Stimulated activated CD4-positive, alpha-beta T cell treated with anti-CD3 and anti-CD28 coated beads, Interleukin-4, amount 100 ng/mL, for 48 hours (primary cell): ENCODE results near the gene ABCA13.

Experiments used
- DNase-seq, 2 donors: peaks; one replicate each; pipeline ENCODE4 v3.0.0-alpha.2; 2020; ENCODE audit warnings: low read depth in 2 of 2

The ABCA13 gene

DNA sequence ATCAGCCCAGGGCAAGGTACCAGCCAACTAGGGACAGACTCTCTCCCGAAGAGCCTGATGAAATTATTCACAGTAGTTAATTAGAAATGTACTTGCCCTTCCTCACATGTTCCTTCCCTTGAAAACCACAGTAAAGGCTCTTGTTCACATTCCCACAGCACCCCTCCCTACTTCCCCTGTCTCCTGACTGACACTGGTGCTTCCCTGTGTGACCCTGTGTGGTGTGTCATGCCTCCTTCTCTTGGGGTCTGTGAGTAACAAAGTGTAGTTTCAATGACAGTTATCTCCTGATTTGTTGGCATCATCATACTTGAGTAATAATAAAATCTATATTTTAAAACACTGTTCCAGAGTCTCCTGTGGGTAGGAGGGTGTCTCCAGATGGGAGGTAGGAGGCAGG is 209.7 kb downstream of the ABCA13 start:
- DNase-seq, result no peak

DNA sequence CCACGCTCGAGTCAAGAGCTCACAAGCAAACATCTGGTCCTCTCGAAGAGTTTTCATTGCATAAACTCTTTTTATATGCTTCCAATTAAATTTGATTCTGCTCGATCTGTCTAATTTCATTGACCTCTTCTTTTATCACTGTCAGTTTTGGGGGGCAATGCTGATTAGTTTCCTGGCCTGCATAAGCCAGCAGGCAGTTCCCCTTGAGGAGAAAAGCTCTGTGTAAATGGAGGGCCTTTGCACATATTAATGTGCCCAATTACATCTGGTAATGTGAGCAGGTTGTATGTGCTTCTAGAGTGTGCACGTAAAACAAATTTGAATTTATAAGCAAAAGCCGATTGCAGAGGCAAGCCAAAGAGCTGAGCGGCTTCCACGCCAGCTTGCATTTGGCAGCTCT is 210.3 kb downstream of the ABCA13 start:
- no peak for DNase-seq

DNA sequence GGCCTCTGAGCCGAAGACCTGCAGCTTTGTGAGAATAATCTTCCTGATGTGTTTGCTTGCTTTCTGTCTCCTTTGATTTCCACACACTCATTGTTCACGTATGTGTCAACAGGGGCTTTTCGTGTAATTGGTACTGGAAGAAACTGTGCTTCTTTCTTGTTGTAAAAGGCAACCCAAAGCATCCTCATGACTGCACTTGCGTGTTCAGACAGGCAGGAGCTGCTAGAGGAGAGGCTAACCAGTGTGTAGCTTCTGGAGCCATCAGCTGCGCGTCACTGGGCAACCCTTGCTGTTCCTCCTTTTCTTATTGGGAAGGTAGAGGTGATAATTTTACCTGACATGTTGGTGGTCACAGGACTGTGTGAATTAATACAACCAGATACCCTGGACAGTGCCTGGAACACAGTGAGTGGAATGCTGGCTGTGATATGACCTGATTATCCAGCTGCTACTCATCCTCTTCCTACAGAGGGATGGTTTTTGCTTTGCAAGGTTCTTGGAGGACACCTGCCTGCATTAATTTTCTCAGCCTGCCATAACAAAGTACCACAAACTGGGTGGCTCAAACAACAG is 213.0 kb downstream of the ABCA13 start:
- no peak for DNase-seq

DNA sequence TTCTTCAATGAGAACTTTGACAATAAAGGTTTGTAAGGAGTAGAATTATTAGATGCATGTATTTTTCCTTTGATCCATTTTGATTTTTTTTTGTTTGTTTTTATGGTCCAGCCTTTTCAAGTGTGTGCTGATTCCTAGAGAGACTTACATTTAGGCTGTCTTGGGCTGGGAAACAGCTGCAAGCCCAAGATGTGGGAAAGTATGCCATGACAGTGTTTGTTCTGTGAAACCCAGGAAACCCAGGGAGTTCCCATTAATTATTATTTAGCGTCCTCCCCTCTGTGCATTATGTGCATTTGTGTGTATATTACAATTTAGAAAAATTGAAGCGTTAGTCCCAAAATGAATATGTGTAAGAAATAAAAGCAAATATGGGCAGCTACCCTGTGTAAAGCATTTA is 216.7 kb downstream of the ABCA13 start:
- DNase-seq, result no peak

DNA sequence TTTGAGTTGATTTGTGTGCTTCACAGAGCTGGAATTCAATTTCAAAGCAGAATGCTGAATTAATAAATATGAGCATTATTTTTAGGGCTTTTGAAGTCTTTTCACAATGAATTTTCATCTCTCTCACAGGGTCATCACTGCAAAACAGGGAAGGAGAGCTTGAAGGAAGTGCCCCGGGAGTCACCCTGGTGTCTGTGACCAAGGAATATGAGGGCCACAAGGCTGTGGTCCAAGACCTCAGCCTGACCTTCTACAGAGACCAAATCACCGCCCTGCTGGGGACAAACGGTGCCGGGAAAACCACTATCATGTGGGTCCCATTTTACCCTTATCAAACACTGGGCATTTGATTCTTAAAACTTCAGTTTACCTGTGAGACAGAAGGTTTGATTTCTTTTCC is 217.7 kb downstream of the ABCA13 start:
- no peak for DNase-seq

DNA sequence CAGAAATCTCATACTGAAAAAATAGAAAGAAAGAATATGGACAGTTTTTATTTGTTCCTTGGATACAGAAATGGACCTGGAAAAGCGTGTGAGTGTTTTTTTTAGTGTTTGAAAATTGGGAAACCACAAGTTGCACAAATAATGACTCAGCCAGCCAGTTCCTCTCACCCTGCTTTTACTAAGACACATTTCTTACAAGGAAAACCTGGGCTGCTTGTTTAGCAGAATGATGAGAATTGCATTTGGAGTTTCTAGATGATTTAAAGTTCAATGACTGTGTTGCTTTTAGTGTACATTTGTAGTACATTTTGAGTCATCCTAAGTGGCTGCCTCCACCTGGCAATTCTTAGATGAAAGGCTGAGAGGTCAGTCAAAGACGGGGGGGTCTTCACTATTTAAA is 218.7 kb downstream of the ABCA13 start:
- DNase-seq, result no peak

DNA sequence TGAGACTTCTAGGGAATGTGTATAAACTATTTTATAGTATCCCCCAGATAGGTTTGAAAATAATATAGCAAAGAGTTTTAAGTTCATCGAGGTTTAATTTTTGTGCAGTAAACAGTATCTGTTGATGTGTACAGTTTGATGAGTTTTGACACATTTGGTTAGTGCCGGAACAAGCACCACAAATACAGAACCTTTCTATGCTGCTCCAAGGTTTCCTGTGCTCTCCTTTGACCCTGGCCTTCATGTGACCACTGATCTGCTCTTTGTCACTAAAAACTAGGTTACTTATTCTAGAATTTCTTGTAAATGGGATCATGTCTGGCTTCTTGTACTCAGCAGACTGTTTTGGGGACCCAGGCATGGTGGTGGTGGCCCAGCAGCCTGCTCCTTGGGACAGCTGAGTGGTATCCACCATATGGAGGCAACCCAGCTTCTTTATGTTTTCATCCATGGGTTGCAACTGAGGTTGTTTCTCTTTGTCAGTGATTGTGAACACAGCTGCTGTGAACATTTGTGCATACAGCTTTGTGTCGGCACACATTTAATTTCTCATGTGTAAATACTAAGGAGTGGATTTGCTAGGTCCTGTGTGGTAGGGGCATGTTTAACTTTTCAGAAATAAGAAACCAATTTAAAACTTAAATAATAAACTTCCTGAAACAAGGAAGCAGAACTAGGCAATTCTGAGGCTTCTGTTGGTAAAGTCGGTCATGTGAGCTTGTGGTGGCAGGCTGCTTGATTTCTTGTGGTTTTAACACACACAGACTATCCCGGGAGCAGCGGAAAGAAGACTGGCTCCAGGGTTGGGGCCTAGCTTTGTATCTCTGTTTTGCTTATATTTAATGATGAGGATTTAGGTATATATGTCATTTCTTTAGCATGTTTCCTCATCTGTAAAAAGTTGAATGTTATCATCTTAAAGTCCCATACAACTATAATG is 219.4 kb downstream of the ABCA13 start:
- no peak for DNase-seq

DNA sequence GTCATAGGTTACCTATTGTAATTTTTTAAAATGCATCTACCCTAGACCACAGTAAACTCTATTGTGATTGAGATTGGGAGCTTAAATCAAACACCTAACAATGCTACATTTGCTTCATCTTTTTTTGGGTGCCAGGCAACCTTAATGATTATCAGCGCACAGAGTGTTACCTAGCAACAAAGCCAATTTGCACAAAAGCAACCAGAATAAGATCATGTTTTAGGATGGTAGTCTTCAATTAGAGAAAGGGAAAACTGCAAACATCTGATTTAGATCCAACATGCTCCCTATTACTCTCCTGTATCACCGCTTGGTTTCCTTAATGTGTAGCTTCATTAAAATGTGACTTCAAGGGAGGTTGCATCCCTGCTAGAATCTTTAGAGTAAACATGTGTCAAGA is 226.9 kb downstream of the ABCA13 start:
- DNase-seq, result no peak

DNA sequence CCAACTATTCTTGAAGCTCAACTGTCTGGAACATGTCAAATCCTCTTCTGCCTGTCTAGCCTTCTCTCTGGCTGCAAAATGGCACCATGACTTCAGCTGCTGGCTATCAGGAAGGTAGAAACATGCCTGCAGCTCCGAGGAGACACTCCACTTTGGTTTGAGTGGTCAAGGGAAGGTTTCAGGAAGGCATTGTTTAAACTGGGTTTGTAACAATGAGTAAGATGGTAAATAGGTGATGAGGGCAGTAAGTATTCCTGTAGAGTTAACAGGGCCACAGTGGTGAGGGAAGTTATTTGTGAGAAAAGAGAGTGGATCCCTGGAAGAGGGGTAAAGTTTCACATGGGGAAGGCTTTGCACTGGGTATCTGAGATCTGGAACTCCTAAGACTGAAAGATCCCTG is 231.5 kb downstream of the ABCA13 start:
- no peak for DNase-seq

DNA sequence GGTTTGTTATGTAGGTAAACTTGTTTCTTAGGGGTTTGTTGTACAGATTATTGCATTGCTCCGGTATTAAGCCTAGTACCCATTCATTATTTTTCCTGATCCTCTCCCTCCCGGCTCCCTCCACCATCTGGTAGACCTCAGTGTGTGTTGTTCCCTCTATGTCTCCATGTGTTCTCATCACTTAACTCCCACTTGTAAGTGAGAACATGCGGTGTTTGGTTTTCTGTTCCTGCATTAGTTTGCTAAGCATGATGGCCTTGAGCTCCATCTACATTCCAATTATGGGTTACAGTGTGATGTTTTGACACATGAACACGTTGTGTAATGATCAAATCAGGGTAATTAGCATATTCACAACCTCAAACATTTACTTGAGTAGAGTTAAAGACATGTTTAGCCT is 237.5 kb downstream of the ABCA13 start:
- no peak for DNase-seq

DNA sequence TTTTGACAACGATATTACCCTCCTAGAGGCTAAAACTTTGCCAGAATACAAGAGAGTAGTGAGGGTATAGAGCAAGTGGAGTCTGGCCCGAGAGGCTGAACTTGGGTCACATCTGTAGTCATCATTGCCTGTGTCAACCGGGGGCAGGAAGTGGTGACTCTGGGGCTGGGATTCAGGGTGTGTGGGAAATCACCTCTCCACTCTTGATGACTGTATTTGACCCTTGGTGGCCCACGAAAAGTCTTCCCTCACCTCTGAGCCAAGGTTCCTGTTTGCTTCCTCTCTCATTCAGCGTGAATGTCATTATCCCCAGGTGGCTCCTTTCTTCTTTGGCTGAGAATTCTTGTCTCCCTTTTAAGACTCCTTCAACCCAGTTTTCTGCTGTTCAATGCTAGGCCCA is 240.4 kb downstream of the ABCA13 start:
- no peak for DNase-seq

DNA sequence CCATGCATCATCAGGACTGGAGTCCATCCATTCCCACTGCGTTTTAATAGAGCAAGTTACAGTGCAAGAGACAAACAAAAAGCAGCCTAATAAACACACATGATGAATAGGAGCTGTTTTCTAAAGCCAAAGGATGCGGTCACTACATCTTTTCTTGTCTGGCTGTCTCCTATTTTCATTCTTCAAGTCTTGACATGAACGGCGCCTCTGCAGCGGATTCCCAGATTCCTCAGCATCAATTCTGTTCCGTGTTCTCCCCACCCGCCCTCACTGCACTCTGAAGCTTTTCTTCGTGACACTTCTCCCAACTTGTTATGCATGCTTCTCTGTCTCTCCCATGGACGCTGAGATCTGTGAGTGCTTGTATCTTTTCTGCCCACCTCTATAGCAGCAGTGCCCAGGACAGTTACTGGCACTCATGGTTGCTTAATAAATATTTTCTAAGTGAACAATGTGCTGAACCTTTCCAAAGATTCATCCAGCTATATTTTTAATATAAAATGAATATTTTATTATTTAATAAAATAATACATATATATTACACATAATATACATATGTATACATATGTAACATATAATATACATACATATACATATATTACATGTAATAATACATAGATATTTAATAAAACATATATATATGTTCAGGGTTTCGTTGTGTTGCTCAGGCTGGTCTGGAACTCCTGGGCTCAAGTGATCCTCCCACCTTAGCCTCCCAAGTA is 242.9 kb downstream of the ABCA13 start:
- DNase-seq, result no peak

DNA sequence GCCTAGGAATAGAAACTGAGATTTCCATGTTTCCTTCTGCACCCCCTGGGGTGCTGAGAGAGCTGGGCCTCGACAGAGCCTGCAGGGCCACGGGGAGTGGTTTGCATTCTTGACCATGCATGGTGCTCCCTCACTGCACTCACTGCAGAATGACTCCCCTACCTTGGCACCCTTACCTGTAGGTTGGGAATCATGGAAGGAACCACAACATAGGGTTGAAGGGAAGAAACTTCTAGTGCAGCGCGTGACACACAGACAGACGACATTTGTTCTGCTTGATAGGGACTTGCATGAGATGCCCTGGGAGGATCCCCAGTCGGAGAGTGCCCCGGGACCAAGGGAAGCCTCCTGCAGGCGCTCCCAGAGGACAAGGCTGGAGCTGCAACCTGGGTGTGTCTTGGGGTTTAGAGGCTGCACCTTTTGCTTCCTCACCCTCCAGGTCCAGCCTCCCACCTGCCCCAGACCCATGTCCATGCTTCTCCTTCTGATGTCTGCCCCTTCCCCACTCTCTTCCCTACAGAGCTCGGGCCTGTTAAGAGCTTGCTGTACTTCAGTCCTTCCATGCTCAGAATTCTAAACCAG is 245.2 kb downstream of the ABCA13 start:
- DNase-seq, result no peak

DNA sequence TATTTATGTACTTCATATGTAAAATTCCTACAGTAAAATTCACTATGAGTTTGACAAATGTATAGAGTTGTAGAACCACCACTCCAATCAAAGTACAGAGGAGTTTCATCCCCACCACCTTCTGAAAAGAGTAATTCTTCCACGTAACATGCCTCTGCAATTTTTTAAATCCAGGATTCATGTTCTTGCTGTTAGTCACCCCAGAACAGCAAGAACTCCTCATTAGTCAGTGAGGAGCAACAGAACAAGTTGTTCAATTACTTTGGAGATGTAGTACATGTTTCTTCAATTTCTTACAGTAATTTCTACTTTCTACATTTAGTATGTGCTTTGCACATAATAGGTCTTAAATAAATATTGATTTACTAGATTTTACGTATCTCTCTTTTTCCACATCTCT is 248.1 kb downstream of the ABCA13 start:
- no peak for DNase-seq

DNA sequence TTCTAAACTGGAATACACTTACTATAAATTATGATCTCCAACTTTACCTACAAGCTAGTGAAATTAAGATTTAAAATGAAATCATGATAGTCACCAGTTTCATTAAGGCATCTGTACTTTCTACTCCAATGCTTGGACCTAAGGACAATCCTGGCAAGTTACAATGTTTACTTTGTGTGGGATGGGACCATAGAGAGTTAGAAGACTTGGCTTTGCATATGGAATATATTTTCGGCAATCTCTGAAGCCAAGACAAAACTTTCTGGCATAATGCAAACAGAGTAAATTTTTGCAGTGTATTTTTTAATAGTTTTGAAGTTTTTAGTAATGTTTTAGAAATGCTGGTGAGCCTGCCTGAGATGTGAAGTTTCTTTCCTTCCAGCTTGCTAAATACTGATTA is 248.9 kb downstream of the ABCA13 start:
- DNase-seq, result no peak

DNA sequence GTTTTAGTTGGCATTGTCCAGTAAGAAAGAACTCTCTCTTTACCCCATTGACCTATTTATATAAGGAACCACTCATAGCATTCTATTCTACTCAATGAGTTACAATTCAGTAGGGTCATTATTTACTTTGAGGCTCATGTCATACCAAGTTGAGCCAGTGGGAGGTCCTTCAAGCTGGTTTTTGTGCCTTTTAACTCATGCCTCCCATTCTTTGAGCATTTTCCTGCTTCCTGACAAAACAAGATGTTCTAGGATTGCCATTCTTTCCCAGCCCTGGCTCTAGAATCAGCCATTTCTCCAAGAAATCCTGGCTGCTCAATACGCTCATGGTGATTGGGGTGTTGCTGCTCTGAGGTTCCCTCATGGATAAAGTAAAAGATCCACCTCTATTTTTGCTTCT is 250.1 kb downstream of the ABCA13 start:
- no peak for DNase-seq

DNA sequence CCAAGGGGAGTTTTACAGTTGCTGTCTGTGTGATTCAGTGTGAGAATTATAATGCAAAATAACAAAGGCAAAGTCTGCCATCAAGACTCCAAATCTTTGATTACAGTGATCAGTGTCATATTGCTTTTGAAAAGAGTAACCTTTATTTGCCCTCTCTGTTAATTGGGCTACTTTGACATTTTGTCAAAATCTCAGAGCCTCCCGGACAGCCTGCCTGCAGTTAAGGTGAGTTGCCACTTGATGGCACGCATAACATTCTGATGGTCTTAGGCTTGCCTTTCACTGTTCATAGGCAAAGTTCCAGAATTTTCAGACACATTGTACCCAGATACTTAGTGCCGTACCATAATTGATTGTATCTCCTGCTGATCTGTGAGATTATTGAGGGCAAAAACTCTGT is 253.5 kb downstream of the ABCA13 start:
- DNase-seq, result no peak

DNA sequence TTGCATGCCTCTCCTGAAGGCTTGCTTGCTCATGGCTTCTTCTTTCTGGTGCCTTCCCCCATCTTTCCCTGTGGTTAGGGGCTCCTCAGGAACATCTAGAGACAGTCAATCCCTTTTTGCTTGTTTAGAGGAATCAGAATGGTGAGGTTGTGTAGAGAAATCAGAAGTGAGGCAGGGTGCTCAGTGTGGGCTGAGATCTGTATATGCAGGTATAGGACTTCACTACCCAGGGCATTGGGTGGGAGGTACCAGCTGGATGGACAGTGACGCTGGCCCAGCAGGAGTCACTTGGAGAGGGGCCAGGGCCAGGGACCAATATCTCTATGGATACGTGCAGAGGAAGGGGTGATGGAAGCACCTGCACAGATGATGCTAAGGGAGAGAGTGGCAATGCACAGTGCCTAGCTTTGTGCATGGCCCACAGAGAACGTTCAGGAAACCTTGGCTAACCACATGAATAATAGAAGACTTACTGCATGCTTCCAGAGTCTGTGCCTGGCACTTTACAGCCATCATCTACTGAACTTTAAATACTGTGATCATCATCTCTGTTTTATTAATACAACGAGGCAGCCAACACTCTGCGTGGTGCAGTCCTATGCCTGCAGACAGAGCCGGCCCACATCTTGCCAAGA is 255.2 kb downstream of the ABCA13 start:
- DNase-seq, result no peak

DNA sequence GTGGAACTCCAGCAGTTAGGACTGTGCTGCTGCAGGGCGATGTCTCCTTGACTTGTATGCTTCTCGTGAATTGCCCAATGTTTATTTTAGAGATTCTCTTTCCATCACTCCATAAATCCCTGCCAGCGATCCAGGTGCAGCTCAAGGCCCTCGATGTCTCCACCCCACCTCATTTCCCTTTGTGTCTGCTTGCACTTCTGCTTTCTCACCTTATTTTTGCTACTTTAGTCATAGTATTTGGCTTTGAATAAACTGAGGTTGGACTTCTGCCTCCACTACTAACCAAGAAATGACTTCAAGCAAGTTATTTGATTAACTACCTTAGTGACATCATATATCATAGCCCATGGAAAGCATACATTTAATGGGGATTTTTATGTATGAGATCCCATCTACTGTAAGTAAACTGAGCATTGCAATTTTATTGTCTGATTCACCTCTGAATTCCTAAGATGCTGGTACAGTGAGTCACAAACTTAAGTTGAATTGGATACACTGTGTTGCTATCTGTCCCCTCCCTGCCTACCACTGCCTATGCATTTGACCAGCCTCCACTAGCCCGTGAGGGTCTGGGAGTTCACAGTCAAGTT is 255.8 kb downstream of the ABCA13 start:
- no peak for DNase-seq

DNA sequence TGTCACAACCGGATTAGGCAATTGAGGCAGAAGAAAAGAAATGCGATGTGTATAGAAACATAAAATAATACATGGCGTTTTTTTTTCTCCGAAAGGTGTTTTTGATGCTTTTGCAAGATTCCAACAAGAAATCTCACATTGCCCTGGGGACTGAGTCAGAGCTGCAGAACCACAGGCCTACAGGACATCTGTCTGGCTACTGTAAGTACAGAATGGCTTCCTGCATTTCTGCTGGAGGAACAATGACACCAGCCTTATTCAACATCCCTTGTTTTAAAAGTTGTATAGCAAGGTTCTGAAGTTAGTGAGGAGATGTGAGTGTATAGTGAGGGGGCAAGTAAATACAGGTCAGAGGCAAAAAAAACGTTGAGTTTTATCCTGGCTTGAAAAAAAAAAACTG is 256.4 kb downstream of the ABCA13 start:
- DNase-seq, result no peak

DNA sequence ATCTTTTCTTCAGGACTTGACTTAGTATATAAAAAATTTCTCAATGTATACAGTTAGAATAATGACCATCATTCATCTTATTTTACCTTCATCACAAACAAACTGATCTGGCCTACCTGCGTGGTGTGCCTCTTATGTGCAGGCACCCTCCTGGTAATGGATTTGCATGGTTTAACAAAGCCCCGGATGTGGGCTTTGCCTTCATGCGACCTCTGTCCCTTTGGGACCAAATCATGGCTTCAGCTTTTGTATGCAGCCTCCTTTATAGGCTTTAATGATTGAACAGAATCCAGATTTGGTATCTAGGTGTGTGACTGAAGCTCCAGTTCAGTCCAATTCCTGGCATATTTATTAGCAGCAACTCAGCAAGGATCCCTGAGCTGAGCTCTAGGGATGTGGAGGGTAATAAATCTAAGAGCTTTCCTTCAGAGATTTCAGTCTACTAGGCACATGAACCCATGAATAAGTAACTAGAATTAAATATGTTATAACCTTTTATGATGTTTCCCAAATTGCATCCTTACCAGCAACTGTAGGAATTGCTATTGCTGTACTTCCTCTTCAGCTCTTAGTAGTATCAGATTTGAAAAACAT is 256.9 kb downstream of the ABCA13 start:
- no peak for DNase-seq
